HepG2 (cell line): Measurements from ENCODE around the gene KLF9. TPM values are rescaled to one million over a fixed set of nuclear protein-coding genes. Genes with fewer than 3 reads are reported as not detected.

Experiments
- DPF2 ChIP-seq: sonication (generic); formaldehyde crosslinking; IDR thresholded peaks from 2 replicates; pipeline ENCODE4 v1.4.0; 2020; ENCODE audit warnings: mild to moderate bottlenecking, low read depth, missing genetic modification reagents, borderline replicate concordance
- HINFP ChIP-seq: sonication (generic); formaldehyde crosslinking; IDR thresholded peaks from 2 replicates; pipeline ENCODE4 v1.4.0; 2020; ENCODE audit warnings: low read depth, mild to moderate bottlenecking, missing genetic modification reagents
- JUNB ChIP-seq: sonication (generic); formaldehyde crosslinking; IDR thresholded peaks from 2 replicates; pipeline ENCODE4 v1.8.0; 2022; ENCODE audit warnings: missing genetic modification reagents, mild to moderate bottlenecking, borderline replicate concordance
- MIXL1 ChIP-seq: IDR thresholded peaks from 2 replicates; pipeline ENCODE4 v1.6.1; 2016
- PATZ1 ChIP-seq: sonication (generic); formaldehyde crosslinking; IDR thresholded peaks from 2 replicates; pipeline ENCODE4 v1.4.0; 2020; ENCODE audit warnings: missing genetic modification reagents
- SIX4 ChIP-seq: sonication (generic); formaldehyde crosslinking; IDR thresholded peaks from 2 replicates; pipeline ENCODE4 v1.4.0; 2020; ENCODE audit warnings: missing genetic modification reagents
- SMAD9 ChIP-seq: sonication (generic); formaldehyde crosslinking; IDR thresholded peaks from 2 replicates; pipeline ENCODE4 v1.5.1; 2020; ENCODE audit warnings: mild to moderate bottlenecking, missing genetic modification reagents
- SRSF4 ChIP-seq: fragments of 200-400 bp; formaldehyde crosslinking; IDR thresholded peaks from one replicate; pipeline ENCODE4 v1.6.1; 2018; ENCODE audit warnings: mild to moderate bottlenecking, low read depth, low read length, moderate library complexity; ENCODE audit not compliant: poor library complexity, severe bottlenecking
- SYNCRIP ChIP-seq: fragments of 200-400 bp; formaldehyde crosslinking; IDR thresholded peaks from 2 replicates; pipeline ENCODE4 v1.6.1; 2018; ENCODE audit warnings: mild to moderate bottlenecking, low read depth, low read length; ENCODE audit not compliant: insufficient read depth
- TBP ChIP-seq: sonication (generic); formaldehyde crosslinking; IDR thresholded peaks from 2 replicates; pipeline ENCODE4 v1.5.0; 2020; ENCODE audit warnings: missing genetic modification reagents
- TEAD2 ChIP-seq: sonication (generic); formaldehyde crosslinking; IDR thresholded peaks from 2 replicates; pipeline ENCODE4 v1.9.0; 2021; ENCODE audit warnings: missing genetic modification reagents
- ZFYVE20 ChIP-seq: sonication (generic); formaldehyde crosslinking; IDR thresholded peaks from 2 replicates; pipeline ENCODE4 v1.8.0; 2023; ENCODE audit warnings: low read depth, mild to moderate bottlenecking, moderate library complexity, missing genetic modification reagents, borderline replicate concordance
- ZNF292 ChIP-seq: sonication (generic); formaldehyde crosslinking; IDR thresholded peaks from 2 replicates; pipeline ENCODE4 v1.8.1; 2022; ENCODE audit warnings: mild to moderate bottlenecking, low read depth, missing genetic modification reagents, borderline replicate concordance
- ZNF33A ChIP-seq: sonication (generic); formaldehyde crosslinking; IDR thresholded peaks from 2 replicates; pipeline ENCODE4 v1.5.1; 2020; ENCODE audit warnings: missing genetic modification reagents, mild to moderate bottlenecking, moderate library complexity, borderline replicate concordance
- ZNF570 ChIP-seq: sonication (generic); formaldehyde crosslinking; IDR thresholded peaks from 2 replicates; pipeline ENCODE4 v1.4.0; 2020; ENCODE audit warnings: mild to moderate bottlenecking, missing genetic modification reagents, borderline replicate concordance
- ZNF589 ChIP-seq: sonication (generic); formaldehyde crosslinking; conservative IDR thresholded peaks from 2 replicates; pipeline ENCODE4 v1.8.0; 2022; ENCODE audit warnings: mild to moderate bottlenecking, moderate library complexity, missing genetic modification reagents
- ZNF639 ChIP-seq: conservative IDR thresholded peaks from 2 replicates; pipeline ENCODE4 v1.6.1; 2018; ENCODE audit warnings: missing genetic modification reagents
- ZNF800 ChIP-seq: sonication (generic); formaldehyde crosslinking; IDR thresholded peaks from 2 replicates; pipeline ENCODE4 v1.4.0; 2020; ENCODE audit warnings: missing genetic modification reagents
- ZZZ3 ChIP-seq: sonication (generic); formaldehyde crosslinking; IDR thresholded peaks from 2 replicates; pipeline ENCODE4 v1.4.0; 2020; ENCODE audit warnings: missing genetic modification reagents, mild to moderate bottlenecking, borderline replicate concordance
- polyA plus RNA-seq, 8 experiments: library from polyadenylated mRNA; depleted of rRNA in 3 of 8; stranded (reverse) in 7 of 8; unstranded in 1 of 8; fragments of >200 nt; fragmentation: Illumina TruSeq in 4 of 8; extraction: Trizol in 4 of 8; gene quantifications; 2 replicates each; pipeline versions ENCODE4 v1.2.1 to v1.2.3, GENCODE V29; 2011 to 2016; ENCODE audit warnings: low read depth in 4 of 8, missing spikeins in 1 of 8, mixed read lengths in 1 of 8; ENCODE audit not compliant: insufficient read depth in 1 of 8
- total RNA-seq, 5 experiments: library from RNA; depleted of rRNA; stranded (reverse); fragments of >200 nt; fragmentation: Illumina TruSeq; extraction: Trizol; gene quantifications; 2 replicates each; pipeline ENCODE4 v1.2.3, GENCODE V29; 2016; ENCODE audit warnings: low read depth in 1 of 5
- TF ChIP-seq, protein P1 (sequence below): sonication (generic); formaldehyde crosslinking; IDR thresholded peaks from 2 replicates; pipeline ENCODE4 v1.4.0; 2020; ENCODE audit warnings: mild to moderate bottlenecking, missing genetic modification reagents

KLF9 gene
- total and polyA plus RNA-seq, 2 of the 13 experiments (the other 11 are each of a cell fraction or from before 2014, with no cell fraction given), result 5.7 to 7.2 TPM

DNA sequence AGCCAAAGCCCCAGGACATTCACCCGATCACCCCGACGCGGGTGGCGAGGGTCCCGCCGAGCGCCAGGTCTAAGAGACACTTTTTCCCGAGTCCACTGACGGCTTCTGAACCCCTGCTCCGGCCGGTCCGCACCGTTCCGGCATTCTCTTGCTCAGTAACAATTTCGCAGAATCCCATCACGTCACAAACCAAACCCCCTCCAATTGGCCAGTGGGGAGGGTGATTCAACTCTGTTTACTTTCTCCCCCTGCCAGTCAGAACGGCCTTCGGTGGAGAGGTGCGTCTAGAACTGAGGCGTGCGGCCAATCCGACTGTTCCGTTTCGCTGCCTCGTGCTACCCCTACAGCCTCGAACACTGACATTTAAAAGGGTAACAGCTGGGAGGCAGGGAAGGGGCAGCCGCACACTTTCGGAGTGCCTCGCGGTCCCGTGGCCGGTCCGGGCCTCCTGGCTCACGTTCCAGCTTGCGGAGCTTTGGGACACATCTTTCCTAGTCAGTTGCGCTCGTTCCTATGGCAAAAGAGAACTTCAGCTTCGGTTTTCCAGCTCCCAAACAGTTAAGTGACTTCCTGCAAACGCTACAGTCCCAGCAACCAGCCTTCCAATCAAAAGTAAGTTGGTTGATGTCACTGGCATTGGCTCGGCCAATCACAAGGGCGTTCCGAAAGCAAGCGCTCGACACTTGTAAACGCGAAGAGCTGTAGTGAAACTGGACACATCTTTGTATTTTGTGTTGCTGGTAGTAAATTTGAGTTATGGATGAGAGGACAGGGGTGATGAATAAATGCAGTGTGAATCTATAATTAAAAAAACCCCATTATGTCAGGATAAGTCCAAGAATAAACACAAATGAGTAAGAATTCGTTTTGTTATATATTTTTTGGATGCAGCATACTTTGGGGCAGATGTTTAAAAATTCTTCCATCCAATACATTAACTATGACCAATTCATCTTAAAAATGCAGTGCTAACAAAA lies at the start of gene KLF9 (continued):
- TF ChIP-seq SIX4 (CRISPR knock-in tag) (0 out of 2 replicates have a peak, but pooled peaks have one; percentile 12), ZNF33A (0 out of 2 replicates have a peak, but pooled peaks have one; percentile 78), SMAD9 (CRISPR knock-in tag) (0 out of 2 replicates have a peak, but pooled peaks have one; percentile 91), MIXL1 (CRISPR knock-in tag) (peak; percentile 19; the same call in 1 of the 2 replicates), HINFP (CRISPR knock-in tag) (peak; percentile 66; the same call in 1 of the 2 replicates), JUNB (CRISPR knock-in tag) (no peak; the same call in 1 of the 2 replicates), ZNF570 (no peak), ZNF800 (0 out of 2 replicates have a peak, but pooled peaks have one; percentile 47), SRSF4 (no peak), ZFYVE20 (CRISPR knock-in tag) (no peak), ZNF639 (CRISPR knock-in tag) (no peak), ZNF292 (CRISPR knock-in tag) (0 out of 2 replicates have a peak, but pooled peaks have one; percentile 47), PATZ1 (peak; percentile 64), SYNCRIP (no peak), TEAD2 (CRISPR knock-in tag) (no peak), TBP (CRISPR knock-in tag) (no peak), ZZZ3 (CRISPR knock-in tag) (no peak), DPF2 (CRISPR knock-in tag) (no peak), ZNF589 (CRISPR knock-in tag) (no peak)
- TF ChIP-seq, protein P1, sequence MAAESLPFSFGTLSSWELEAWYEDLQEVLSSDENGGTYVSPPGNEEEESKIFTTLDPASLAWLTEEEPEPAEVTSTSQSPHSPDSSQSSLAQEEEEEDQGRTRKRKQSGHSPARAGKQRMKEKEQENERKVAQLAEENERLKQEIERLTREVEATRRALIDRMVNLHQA (CRISPR knock-in tag), result no peak
